ENCODE data around the gene ZNF44.
"Not testable (repeated sequence)": the region's sequence is repeated elsewhere in the genome, so short reads cannot be mapped to it uniquely, and the experiment has no call there.

The ZNF44 gene

DNA sequence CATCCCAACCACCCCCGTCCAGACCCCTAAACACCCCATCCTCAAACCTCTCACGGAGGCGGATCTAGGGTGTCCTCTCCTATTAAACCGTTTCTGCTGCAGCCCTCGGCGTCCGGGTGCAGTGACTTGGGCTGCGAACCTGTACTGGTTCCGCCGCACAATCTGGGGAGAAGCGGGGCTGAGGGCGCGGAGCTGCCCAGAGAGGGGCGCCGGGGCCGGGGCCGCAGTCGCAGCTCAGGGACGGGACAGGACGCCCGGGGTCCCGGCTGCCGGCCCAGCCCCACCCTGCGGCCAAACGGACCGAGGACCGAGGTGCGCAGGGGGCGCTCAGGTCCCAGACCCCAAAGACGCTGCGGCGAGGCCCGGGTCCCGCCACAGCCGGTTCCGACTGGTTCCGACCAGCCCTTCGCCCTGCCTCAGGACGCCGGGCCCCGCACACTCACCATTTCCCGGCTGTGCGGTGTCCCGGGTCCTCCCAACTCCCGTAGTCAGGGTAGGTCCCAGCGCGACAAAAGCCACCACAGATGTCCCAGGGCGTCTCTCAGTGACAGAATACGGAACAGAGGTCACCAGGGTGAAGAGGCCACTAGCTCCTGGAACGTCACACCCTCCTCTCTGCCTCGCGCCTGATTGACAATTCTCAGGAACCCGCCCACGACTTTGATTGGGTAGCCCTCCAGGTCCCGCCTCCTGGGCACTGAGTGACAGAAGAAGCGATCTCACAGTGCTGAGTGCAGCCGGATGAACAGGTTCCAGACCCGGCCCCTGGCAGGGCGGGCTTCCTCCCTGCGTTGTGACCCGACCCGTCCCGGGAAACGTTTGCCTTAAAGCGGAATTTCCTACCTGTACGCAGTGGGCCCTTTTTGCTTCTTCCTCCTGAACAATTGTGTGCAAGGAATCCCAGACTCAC, at the start of gene ZNF44:
TSS of gene ZNF44 (minus strand) at position 635 of the 910 bp plus-strand sequence. CDS start at position 446, 189 bp downstream.
- peak; percentile 97 for DNase-seq (ENCODE audit: low read depth)

DNA sequence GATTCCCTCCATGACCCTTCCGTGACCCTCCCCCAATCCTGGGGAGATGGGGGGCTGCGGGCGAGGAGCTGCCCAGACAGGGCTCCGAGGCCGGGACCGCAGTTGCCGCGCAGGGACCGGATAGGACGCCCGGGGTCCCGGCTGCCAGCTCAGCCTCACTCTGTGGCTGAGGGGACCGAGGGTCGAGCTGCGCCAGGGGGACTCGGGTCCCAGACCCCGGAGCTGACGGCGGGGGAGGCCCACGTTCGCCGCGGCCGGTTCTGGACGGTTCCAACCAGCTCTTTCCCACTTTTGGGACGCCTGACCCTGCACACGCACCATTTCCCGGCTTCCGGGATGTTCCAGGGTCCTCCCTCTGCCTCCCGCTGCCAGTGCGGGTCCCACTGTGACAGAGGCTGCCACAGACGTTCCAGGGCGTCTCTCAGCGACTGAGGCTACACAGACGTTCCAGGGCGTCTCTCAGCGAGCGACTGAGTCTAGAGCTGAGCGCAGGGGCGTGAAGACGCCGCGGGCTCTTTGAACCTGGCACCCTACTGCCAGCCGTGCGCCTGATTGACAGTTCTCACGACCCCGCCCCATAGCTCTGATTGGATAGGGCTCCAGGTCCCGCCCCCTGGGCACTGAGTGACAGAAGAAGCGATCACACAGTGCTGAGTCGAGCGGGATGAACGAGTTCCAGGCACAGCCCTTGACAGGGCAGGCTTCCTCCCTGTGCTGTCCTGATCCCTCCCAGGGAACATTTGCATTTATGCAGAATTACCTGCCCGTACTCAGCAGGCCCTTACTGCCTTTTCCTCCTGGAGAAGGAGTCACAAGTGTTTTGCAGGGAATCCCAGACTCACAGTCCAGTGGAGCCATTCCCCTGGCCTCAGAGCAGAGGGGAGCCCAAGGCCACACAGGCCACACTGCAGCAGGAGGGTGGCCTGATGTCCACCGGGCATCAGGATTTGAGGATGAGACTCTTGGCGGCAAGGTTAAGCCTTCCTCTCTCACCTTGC, 38.8 kb upstream of the ZNF44 start, which contains the start of gene ZNF563:
TSS of gene ZNF563 (minus strand) at position 472 of the 998 bp plus-strand sequence. CDS start at position 321, 151 bp downstream.
- peak; percentile 96 for DNase-seq (ENCODE audit: low read depth)

DNA sequence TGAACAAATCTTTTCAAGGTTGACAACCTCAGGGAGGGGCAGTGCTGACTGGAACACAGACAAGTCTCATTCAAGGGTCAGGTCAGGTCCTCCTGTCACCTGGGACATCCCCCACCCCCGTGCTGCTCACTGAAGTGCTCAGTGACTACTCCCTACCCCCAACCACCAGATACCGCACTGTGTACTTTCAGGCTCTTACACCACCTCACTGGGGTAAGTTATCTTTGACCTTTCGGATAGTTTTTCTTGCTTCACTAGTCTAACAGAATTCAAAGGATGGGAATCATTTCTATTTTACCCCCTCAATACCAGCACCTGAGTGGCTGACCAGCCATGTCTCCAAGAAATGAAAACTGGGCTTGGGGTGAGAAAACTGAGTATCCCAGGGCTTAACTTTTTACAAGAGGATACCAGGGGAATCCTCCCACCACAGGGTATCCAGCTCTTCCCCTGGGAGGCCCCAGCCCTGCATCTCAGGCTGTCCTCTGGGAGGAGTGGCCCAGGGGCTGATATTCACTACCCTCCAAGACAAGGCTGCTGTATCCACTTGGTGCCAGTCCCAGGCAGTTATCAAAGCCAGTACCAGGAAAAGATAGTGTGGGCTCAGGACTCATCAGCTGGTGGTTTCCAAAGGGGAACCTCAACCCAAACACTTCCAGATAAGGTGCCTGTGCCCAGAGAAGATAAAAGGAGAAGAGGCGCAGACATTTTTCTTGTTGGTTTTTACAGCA, 36.7 kb upstream of the ZNF44 start:
- no peak for DNase-seq (ENCODE audit: low read depth)

DNA sequence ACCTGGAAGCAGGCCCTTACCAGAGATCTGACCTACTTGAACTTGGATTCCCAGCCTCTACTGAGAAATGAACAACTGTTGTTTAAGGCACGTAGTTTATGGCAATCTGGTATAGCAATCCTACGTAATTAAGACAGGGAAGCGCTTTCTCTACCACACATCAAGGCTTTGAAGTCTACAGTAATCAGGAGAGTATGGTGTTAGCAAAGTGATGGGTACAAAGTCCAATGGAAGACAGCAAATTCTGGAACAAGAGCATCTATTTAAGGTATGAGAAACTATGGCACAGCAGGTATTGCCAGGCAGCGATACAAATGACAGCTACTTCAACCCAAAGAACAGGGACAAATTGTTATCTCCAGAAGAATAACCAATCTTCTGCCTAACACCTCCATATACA, 35.7 kb upstream of the ZNF44 start:
- DNase-seq (ENCODE audit: low read depth) = no peak

DNA sequence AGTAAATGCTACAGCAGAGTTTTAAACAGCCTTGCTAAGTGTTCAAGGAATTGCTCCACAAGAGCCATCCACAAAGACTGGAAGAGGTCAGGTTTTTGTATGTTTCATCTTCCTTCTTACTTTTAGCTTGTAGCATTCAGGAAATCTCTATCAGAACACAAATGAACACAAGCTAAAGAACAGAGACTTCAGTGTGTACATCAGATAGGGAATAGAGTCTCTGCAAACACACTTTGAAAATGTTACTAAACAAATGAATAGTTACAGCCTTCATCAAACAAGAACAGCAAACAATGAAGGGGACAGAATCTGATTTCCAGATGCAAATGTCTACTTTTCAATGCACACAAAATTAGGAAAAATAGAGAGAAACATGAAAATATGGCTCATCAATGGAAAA, 31.0 kb upstream of the ZNF44 start:
- DNase-seq (ENCODE audit: low read depth) = no peak

DNA sequence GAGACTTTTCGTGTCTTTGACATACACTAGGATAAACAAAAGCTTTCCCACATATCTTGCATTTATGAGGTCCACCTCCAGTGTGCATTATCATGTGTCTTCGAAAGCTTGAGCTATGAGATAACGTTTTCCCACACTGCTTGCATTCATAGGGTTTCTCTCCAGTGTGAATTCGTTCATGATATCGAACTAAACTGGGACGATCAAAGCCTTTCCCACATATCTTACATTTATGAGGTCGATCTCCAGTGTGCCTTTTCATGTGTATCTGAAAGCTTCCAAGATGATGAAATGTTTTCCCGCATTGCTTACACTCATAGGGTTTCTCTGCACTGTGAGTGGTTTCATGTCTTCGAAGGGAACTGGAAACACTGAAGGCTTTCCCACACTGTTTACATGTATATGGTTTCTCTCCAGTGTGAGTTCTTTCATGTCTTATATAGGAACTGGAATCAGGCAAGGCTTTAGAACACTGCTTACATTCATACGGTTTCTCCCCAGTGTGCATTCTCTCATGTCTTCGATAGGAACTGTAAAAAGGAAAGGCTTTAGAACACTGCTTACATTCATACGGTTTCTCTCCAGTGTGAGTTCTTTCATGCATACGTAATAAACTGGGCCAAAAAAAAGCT, 24.2 kb upstream of the ZNF44 start:
- DNase-seq (ENCODE audit: low read depth) = no peak

DNA sequence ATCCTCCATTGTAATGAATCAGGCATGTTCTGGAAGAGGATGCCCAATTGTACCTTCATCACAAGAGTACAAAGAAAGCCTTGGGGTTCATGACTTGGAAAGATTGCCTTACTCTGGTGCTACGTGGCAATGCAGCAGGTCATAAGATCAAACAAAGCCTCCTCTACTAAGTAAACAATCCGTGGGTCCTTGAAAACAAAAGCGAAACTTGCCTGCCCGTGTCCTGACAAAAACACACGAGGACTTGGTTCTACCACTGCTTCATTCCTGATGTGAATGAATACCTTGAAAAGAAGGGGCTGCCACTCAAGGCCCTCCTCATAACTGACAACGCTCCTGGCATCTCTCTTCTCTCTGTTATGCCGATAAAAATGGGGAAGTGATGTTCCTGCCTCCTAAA, 19.9 kb upstream of the ZNF44 start:
- no peak for DNase-seq (ENCODE audit: low read depth)

DNA sequence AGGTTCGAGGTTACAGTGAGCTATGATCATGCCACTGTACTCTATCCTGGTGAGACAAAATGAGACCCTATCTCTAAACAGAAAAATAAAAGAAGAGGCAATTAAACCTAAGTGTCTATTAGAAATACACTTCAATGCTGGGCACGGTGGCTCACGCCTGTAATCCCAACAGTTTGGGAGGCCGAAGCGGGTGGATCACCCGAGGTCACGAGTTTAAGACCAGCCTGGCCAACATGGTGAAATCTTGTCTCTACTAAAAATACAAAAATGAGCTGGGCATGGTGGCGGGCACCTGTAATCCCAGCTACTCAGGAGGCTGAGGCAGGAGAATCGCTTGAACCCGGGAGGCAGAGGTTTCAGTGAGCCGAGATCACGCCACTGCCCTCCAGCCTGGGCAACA, 14.2 kb upstream of the ZNF44 start:
- DNase-seq (ENCODE audit: low read depth) = not testable (repeated sequence)

DNA sequence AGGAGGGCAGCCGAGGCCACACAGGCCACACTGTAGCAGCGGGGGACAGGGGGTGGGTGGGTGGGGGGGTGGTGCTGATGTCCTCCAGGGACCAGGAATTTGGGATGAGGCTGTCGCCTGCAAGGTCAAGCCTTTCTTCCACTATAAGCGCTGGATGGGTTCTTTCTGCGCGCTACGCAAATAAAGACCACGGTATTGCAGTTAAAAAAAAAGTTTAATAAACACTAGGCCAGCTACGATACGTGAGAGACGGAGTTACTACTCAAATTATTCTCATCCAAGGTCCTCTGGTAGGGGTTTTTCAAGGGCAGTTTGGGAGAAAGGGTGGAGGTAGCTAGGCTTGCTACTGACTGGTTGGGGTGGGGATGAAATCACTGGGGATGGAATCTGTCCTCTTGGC, 508 bp upstream of the ZNF44 start:
- no peak for DNase-seq (ENCODE audit: low read depth)

DNA sequence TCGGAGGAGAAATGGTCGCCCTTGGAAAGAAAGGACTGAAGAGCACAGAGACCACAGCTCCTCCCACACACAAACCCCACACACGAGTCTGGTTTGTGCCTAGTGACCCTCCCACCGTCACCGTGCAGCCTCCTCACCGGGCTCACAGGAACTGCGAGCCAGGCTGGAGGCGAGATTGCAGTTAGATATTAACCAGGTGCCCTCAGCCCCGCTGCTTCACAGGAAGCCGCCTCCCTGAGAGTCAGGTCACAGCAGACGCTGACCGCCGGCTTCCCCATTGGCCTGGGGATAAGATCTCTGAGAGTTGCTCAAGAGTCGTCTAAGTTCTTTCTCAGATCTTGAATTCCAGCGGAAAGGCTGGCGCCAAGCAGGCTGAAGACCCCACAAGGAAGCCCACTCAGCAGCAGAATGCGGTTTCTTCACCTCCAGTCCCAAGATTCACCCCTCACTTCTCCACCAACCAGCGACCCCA, 870 bp downstream of the ZNF44 start:
- DNase-seq (ENCODE audit: low read depth) = peak; percentile 83

DNA sequence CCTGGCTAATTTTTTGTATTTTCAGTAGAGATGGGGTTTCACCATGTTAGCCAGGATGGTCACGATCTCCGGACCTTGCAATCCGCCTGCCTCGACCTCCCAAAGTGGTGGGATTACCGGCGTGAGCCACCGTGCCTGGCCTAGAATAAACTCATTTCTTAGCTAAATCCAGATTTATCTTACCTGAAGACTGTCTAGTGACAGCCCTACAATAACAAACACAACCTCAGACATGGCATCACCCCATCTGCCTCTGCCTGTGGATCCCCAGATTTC, 5.0 kb downstream of the ZNF44 start:
- no peak for DNase-seq (ENCODE audit: low read depth)

DNA sequence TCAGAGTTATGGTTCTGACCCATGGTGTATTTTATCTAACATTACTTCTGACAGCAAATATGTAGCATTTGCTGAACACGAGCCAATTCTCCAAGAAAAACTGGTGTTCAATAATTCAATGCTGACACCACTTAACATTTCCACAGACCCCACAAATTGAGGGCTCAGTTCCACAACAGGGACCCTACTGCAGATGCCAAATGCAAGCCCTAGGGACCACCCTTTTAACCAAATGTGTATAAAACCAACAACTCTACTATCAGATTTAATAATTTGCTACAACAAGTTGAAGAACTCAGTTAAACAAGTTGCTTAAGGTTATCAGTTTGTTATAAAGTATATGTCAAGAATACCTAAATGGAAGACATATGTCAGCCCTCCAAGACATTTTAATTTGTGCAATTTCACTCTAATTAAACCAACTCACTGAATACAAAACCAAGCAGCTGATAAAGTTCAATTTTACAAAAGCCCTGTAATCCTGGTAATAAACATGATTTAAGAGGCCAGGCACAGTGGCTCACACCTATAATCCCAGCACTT, 6.7 kb downstream of the ZNF44 start:
- no peak for DNase-seq (ENCODE audit: low read depth)

DNA sequence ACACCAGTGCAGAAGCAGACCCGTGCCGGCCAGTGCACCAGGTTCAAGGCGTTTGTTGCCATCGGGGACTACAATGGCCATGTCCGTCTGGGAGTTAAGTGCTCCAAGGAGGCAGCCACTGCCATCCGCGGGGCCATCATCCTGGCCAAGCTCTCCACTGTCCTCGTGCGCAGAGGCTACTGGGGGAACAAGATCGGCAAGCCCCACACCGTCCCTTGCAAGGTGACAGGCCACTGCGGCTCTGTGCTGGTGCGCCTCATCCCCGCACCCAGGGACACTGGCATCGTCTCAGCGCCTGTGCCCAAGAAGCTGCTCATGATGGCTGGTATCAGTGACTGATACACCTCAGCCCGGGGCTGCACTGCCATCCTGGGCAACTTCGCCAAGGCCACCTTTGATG, 10.1 kb downstream of the ZNF44 start:
- no peak for DNase-seq (ENCODE audit: low read depth)

DNA sequence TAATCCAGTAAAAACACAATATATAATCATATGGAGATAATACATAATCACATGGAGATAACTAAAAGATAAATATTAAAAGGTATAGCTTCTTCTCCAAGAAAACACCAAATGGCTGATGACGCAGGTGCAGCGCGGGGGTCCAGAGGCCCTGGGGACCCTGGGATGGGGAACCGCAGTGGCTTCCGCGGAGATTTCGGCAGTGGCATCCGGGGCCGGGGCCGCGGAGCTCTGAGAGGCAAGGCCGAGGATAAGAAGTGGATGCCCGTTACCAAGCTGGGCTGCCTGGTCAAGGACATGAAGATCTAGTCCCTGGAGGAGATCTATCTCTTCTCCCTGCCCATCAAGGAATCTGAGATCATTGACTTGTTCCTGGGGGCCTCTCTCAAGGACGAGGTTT, 10.5 kb downstream of the ZNF44 start:
- DNase-seq (ENCODE audit: low read depth) = no peak

DNA sequence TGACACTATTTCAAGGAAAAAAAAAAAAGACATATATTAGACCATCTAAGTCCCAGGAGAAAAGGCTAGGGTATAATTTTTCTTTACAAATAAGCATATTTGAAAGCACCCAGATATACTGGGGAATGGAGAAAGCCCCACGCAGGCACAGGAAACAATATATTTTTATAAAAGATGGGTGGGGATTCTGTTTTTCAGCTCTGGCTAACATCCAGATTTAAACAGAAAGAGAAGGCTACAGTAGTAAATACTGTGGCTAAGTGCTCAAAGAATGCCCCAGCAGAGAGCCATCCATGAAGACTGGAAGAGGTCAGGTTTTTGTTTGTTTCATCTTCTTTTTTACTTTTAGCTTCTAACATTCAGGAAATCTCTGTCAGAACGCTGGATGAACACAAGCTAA, 16.0 kb downstream of the ZNF44 start:
- no peak for DNase-seq (ENCODE audit: low read depth)

DNA sequence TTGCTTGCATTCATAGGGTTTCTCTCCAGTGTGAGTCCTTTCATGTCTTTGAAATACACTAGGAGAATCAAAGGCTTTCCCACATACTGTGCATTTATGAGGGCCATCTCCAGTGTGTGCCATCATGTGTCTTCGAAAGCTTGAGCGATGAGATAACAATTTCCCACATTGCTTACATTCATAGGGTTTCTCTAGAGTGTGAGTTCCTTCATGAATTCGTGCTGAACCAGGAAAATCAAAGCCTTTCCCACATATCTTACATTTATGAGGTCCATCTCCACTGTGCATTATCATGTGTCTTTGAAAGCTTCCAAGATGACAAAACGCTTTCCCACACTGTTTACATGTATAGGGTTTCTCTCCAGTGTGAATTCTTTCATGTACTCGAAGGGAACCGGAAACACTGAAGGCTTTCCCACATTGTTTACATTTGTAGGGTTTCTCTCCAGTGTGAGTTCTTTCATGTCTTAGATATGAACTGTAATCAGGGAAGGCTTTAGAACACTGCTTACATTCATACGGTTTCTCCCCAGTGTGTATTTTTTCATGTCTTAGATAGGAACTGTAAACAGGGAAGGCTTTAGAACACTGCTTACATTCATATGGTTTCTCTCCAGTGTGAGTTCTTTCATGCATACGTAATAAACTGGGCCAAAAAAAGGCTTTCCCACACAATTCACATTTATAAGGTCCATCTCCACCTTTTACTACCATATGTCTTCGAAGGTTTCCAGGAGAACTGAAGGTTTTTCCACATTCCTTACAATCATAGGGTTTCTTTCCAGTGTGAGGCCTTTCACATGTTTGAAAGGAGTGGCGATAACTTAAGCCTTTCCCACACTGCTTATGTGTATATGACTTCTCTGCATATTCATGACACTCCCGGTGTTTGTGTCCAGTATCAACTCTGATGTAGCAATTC, 21.4 kb downstream of the ZNF44 start:
- DNase-seq (ENCODE audit: low read depth) = no peak

DNA sequence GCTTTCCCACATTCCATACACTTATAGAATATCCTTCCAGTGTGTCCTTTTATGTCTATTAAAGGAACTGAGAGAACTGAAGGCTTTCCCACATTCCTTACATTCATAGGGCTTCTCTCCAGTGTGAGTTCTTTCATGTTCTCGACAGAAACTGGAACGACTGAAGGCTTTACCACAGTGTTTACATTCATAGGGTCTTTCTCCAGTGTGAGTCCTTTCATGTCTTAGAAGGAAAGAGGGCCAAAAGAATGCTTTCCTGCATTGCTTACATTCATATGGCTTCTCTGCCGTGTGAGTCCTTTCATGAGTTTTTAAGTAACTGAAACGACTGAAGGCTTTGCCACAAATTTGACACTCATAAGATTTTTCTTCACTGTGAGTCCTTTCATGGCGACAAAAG, 22.3 kb downstream of the ZNF44 start:
- no peak for DNase-seq (ENCODE audit: low read depth)

DNA sequence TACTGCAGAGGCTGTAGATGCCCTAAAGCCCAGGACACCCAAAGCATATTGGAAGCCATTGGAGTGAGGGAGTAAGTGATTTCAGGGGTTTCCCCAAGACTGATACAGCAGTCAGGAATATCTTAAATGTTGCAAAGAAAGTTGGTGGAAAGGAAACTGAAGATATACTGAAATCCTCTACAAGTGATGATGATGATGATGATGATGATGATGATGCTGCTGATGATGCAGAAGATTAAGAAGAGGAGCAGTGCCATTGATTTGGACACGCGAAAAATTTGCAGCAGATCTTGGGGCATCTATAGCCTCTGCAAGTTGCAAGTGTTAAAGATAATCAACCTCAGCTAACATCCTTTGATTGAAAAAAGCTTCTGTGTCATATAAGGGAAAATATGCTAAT, 23.8 kb downstream of the ZNF44 start:
- no peak for DNase-seq (ENCODE audit: low read depth)

DNA sequence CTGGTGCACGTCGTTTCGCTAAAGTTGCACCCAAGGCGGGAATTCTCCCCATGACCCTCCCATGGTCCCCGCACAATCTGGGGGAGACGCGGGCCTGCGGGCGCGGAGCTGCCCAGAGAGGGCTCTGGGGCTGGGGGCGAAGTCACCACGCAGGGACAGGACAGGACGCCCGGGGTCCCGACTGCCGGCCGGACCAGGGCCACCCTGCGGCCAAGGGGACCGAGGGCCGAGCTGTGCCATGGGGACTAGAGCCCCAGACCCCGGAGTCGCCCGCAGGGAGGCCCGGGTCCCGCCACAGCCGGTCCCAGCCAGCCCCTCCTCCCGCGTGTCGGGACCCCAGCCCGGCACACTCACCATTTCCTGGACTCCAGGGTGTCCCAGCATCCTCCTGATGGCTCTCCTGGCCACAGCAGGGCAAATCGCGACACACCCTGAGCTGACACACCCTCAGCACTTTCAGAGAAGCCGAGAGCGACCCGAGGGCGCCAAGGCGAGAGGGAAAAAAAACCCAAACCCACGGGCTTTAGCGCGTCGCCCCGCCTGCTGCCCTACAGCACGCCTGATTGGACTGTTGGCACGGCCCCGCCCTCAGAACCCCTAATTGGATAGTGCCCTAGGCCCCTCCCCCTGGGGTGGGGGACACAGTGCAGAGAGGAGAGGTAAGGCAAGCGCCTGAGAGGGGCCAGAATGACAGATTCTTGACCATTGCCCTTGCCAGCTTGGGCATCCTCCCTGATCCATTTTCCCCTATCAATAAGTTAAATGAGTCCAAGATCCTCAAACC, 28.6 kb downstream of the ZNF44 start:
- no peak for DNase-seq (ENCODE audit: low read depth)

Measured in ELR (cell line).